ENCODE results near the gene SPACA4.

GRCh38 chr19:48561412-48561811 is 45.1 kb upstream of the SPACA4 start:
- TF ChIP-seq POLR2A (IDR thresholded peaks at IDR 0.05; ENCODE audit: low read depth, low read length) (no peak), POLR2AphosphoS5 (IDR thresholded peaks at IDR 0.05; ENCODE audit: low read depth, low read length) (no peak), TAF1 (IDR thresholded peaks at IDR 0.05; ENCODE audit: borderline replicate concordance, low read depth, low read length) (no peak)

Measured in GM12892 (cell line).